DLD1 (cell line): Measurements from ENCODE around the gene TMEM11.

Experiments
- in situ Hi-C: cut with HindIII; loops from 2 replicates; pipeline ENCODE4 v1.10.0; 2017; ENCODE audit warnings: low sequenced_read_pairs

TMEM11 gene

DNA sequence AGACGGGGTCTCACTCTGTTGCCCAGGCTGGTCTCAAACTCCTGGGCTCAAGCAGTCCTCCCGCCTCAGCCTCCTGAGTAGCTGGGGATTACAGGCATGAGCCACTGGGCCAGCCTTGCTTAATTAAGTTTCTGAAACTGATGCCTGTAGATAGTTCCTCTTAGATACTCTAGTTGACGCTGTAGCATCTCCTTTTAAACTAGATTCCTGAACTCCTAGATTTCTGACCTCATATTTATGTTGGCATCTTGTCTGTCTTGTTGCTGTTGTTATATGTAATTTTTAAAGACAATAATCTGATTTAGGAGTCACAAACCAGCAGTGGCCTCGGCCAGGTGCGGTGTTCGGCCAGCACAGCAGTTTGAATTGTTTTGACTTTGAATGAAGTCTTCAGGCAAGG, 49.7 kb downstream of the TMEM11 start:
- in situ Hi-C loops, result no loop called here

DNA sequence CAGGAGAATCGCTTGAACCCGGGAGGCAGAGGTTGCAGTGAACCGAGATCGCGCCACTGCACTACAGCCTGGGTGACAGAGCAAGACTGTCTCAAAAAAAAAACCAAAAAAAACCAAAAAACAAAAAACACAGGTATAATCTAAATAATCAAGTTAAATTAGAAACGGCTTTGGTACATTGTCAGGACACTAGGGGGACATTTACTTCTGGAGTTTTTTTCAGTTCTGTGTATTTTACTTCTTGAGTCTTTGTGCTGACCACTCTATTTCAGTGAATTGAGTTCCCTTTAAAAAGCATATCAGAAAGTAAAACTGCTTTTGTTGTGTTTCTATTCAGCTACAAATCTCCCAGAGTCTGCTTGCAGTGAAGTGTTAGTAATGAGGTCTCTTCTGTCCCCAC, 50.9 kb downstream of the TMEM11 start:
- in situ Hi-C loops, result no loop called here

DNA sequence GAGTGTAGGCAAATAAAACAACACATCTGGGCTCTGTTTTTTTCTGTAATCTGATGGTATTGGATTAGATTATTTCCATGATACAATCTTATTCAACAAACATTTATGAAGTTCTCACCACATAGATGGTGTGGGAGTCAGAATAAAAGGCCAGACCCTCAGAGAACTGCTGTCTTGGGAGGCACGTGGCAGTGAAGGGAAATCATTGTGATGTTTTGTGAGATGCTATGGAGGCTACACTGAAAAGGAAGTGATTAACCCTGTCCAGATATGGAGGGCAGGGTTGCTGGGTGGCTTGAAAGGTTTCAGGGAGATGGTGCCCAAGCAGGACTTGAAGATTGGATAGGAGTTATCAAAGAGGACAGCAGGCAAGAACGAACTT, 51.6 kb downstream of the TMEM11 start:
- in situ Hi-C loops, result no loop called here

DNA sequence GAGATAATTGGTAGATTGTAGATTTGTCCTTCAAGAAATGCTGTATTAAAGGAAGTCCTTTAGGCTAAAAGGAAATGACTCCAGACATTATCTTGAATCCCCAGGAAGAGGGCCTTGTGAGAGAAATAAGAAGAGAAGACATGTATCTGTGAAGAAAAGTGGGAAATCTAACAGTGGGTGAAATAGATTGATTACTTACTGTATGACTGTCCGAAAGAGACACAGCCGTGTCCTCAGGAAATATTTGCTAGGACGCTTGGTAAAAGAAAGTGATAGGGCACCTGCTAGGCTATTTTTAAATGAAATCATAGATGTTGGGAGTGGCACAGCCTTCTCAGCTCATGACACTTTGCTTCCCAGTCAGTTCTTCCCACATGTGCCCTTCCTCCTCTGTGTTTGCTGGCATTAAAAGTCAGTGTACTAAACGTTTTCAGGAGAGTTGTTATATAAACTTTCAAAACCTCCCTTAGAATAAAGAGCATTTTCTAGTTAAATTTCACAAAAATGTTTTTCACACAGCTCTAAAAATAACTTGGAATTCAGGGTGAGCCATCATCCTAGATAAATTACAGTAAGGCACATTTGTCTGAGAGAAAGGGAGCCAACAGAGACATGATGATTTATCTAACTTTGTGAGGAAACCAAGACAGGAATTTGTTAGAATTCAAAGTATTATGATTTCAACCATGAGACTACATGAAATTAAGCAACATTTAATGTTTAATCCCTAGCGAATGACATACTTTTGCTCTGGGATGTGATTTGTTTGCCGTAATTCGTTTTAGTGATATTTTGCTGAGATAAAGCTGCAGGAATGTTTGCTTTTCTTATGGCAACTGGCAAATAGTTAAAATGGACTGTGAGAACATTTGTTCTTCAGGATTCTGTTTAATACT, 52.2 kb downstream of the TMEM11 start:
- in situ Hi-C loops, result no loop called here

DNA sequence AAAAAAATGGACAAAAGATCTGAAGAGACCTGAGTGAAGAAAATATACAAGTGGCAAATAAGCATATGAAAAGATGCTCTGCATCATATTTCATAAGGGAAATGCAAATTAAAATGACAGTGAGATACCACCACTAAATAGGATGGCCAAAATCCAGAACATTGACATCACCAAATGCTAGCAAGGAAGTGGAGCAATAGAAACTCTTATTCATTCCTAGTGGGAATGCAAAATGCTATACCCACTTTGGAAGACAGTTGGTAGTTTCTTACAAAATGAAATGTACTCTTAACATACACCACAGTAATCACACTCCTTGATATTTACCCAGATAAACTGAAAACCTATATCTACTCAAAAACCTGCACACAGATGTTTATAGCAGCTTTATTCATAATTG, 53.6 kb downstream of the TMEM11 start:
- in situ Hi-C loops, result no loop called here

DNA sequence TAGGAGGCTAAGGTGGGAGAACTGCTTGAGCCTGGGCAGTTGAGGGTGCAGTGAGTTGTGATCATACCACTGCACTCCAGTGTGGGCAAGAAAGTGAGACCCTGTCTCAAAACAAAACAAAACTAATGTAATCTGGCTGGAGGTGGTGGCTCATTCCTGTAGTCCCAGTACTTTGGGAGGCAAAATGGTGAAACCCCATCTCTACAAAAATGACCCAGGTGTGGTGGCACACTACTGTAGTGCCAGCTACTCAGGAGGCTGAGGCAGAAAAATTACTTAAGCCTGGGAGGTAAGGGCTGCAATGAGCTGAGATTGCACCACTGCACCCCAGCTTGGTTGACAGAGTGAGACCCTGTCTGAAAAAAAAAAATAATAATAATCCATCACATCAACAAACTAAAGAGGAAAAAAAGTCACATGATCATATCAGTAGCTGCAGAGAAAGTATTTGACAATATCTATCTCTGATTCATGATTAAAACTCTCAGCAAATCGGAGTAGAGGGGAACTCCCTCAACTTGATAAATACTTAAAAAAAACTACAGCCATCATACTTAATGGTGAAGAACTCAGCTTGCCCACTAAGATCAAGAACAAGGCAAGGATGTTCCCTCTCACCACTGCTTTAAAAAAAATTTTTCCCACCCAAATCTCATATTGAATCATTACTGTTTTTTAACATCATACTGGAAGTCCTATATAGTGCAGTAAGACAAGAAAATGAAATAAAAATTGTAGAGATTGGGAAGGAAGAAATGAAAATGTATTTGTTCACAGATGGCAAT, 56.2 kb downstream of the TMEM11 start:
- in situ Hi-C loops, result no loop called here

DNA sequence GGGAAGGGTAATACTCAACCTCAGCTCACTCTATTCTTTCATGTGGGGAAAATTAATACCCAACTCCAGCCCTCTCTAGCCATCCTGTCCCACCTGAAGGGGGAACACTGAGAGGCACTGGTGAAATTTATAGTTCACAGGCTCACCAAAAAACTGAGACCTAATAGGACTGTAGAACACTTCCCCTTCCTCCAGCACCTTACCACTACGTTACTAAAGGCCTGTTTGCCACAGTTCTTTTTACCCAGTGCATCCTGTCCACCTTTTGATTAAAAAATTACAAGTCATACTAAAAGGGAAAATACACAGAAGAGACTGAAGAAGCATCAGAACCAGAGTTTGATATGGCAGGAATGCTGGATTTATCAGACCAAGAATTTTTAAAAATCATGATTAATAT, 61.2 kb downstream of the TMEM11 start:
- in situ Hi-C loops, result no loop called here

DNA sequence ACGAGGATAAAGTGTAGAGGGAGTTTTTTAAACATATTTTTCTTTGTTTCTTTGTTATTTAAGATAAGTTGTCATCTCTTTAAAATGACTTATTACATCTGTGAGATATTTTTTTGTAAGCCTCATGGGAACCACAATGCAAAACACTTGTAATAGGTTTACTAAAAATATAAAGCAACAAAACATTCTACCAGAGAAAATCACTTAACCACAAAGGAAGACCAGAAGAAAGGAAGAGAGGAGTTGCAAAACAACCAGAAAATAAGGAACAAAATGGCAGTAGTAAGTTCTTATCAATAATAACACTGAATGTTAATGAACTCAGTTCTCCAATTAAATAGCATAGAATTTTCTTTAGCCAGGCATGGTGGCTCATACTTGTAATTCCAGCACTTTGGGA, 64.3 kb downstream of the TMEM11 start:
- in situ Hi-C loops, result no loop called here
